Right forelimb (tissue), 1 donor: ENCODE measurements around the gene OTUB2.
"Not testable (repeated sequence)": the region's sequence is repeated elsewhere in the genome, so short reads cannot be mapped to it uniquely, and the experiment has no call there.

Experiments used
- DNase-seq: peaks from one replicate; pipeline ENCODE4 v3.0.0-alpha.2; 2018

Gene OTUB2

DNA sequence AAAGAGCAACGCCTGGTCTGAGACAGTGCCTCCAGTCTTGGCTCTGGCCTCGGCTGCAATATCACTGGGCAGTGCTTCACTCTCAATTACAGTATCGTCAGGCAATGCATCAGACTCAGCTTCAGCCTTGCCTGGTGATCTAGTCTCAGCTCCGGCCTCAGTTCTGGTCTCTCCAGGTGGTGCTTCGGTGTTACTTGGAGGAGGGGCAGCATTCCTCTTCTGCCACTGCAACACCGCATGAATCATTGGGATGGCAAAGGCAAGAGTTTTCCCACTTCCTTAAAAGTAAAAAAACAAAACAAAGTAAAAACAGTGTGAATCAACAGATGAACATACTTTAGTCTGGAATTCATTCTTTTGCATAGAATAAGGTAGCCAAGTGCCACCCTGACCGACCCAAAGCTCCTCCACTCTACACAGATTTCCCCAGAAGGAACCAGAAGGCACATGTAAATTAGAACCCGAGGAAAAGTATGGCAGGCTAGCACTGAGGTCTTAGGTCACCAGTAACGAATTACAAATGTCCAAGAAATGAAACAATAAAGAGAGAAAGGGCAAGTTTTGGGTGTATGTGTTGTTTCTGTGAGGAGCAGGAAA, 36.3 kb downstream of the OTUB2 start:
- DNase-seq = no peak

- DNase-seq = no peak
Observed at GRCh38 chr14:94066089-94066676, 40.0 kb downstream of the OTUB2 start.

- not testable (repeated sequence) for DNase-seq
Observed at GRCh38 chr14:94072076-94072475, 45.9 kb downstream of the OTUB2 start.

DNA sequence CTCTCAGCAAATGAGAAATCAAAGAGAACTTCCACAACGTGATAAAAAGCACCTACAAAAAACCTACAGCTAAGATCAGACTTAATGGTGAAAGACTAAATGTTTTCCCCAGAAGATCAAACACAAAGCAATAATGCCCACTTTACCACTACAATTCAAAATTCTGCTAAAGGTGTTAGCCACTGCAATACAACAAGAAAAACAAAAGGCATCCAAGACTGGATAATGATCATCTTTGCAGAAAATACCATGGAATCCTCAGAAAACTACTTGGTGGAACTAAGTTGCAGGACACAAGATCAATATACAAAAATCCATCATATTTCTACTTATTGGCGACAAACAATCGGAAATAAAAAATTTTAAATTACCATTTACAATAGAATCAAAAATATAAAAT, 48.4 kb downstream of the OTUB2 start:
- no peak for DNase-seq

GRCh38 chr14:94075008-94075407, 48.9 kb downstream of the OTUB2 start:
- DNase-seq = no peak

DNA sequence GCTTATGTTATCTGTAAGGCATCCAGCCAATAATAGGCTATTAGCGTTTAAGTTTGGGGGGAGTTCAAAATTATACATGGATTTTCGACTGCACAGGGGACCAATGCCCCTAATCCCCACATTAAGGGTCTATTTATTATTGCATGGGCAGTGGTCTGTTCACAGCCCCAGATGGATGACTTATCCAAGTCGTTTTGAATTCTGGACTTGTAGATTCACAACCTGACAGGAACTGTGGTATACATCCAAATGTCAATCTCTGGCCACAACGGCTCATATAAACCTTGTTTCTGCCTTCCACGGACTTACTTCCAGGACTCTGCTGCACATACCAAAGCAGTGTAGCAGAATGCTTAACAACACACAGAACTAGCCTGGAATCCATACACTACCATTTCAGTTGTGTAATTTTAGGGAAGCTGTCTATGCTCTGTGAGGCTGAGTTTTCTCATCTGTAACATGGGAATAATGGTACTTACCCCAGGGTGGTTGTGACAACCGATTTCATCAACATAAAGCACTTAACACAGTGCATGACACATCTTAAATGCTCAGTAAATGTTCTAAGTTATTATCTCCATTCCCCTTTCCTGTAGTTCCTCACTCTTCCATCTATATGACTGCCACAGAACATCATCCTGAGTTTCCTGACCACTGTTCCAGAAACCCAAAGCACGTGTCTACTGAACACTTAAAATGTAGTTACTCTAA, 51.1 kb downstream of the OTUB2 start:
- DNase-seq = no peak

DNA sequence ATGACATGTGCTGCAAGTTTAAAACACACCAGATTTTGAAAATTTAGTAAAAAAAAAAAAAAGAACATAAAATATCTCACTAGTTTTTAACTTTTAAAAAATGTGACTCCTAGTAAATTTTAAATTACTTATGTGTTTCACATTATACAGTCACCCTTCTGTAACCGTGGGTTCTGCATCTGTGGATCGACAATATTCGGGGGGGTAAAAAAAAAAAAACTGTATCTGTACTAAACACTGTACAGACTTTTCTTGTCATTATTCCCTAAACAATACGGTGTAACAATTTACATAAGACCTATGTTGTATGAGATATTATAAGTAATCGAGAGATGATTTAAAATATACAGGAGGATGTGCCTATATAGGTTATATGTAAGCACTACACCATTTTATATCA, 51.7 kb downstream of the OTUB2 start:
- DNase-seq = no peak

GRCh38 chr14:94079891-94080620, 53.9 kb downstream of the OTUB2 start:
- no peak for DNase-seq

DNA sequence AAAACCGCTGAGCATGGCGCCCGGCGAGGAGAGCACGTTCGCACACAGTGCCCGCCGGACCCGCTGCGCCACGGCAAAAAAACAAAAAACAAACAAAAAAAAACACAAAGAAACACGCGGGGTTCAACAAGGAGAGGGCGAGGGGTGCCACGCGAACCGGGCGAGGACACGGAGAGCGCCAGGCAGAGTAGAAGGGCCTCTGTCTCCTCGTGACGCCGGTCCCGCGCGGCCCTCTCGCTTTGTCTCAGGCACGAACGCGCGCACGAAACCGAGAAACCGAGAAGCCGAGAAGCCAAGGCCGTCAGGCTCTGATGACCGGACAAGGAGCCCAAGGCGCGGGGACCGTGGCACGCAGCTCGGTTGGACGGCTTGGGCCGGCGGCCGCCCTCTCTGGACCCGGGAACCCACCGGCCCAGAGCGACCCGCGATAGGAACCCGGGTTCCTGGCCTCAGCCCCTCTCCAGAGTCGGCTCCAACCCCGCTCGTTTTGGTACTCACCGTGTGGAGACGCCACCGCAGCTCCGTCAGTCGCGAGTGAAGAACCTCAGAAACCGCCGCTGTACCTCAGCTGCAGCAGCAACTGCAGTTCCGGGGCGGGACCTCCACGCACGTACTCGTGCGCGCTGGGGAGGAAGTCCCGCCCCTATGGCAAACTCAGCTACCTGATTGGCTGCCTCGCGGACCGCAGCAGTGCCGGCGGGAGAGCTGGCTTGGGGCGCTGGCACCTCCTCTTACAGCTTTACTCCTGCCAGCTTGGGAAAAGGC, 54.7 kb downstream of the OTUB2 start, which contains the start of the genes DDX24 and IFI27L1:
DDX24 (minus strand) TSS at position 582 of the 765 bp plus-strand sequence. CDS start 1,460 bp downstream, outside the sequence.
IFI27L1 (plus strand) TSS at position 690 of the 765 bp plus-strand sequence. CDS start 15,628 bp downstream, outside the sequence.
- DNase-seq = peak; percentile 96

DNA sequence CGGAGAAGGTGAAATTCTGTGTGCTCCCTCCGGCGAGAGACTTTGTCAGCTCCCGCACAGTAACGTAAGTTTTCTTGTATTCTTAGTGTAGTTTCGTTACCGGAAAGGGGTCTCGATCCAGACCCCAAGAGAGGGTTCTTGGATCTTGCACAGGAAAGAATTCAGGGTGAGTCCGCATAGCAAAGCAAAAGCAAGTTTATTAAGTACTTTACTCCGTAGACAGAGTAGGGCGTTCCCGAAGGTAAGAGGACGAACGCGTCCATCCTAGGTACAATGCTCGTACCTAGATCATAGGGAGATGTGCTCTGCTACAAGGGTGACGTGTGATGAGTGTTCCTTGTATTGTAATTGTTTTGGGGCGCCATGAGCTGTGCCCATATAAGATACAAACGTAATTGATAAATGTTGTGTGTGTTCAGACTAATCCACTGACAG, 55.3 kb downstream of the OTUB2 start:
- DNase-seq = no peak

DNA sequence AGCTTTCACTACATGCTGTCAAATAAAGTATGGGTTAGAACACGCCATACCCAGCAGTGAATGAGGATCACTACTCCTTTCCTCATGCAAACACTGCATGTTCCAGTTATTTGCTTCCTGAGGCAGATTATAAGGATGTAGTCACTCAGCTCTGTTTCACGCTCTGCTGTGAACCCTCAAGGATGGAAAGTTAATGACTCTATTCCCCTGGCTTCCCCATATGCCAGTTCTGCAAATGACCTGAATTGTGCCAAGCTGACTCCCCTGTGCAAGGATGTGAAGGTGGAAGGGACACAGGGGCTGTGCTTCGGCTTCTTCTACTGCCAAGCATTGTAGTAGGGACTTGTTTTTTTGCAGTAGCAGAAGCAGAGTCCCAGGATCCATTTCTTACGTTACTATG, 61.8 kb downstream of the OTUB2 start:
- DNase-seq = no peak

GRCh38 chr14:94088516-94088915, 62.4 kb downstream of the OTUB2 start:
- no peak for DNase-seq

DNA sequence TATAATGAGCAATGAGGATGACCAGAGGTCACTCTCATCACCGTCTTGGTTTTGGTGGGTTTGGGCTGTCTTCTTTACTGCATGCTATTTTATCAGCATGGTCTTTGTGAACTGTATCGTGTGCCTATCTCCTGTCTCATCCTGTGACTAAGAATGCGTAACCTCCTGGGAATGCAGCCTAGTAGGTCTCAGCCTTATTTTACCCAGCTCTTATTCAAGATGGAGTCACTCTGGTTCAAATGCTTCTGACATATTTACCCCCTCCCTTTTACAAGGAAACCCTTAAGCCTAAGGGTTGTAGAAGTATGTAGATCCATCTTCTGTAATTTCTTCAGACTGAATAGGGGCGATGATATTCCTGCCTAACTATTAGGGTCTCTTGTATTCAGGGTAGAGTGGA, 63.3 kb downstream of the OTUB2 start:
- no peak for DNase-seq

GRCh38 chr14:94093418-94093817, 67.3 kb downstream of the OTUB2 start:
- no peak for DNase-seq

- no peak for DNase-seq
Observed at GRCh38 chr14:94097091-94097490, 71.0 kb downstream of the OTUB2 start.
